ENCODE data around the gene KLF11. TPM values are rescaled to one million over a fixed set of nuclear protein-coding genes. Genes with fewer than 3 reads are reported as not detected.
"Not testable (repeated sequence)": the region's sequence is repeated elsewhere in the genome, so short reads cannot be mapped to it uniquely, and the experiment has no call there.

The KLF11 gene
- polyA plus RNA-seq, 1 of the 3 experiments (the other 2 are of a cell fraction): 9.5 TPM

DNA sequence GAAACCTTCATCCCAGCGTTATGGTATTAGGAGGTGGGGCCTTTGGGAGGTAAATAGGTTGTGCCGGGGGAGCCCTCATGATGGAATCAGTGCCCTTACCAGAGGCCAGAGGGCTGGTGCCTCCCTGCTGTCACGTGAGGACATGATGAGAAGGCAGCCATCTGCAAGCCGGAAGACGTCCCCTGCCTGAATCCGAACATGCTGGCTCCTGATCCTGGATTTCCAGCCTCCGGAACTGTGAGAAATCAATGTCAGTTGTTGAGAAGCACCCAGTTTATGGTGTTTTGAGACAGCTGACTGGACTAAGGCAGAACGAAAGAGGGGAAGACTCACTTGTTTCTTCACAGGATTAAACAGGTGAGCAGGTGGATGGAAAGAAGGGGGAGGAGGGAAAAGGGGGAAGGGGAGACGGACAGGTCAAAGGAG, 13.0 kb upstream of the KLF11 start:
- ChIA-PET CTCF (interaction anchor here (1.2 to 7.0 kb wide), 4 partner anchors 18 to 216 kb away, joined by 3 to 76 read pairs (median 15); no protein-coding TSS in a partner anchor), POLR2A (no interaction called here)
- H3K79me2 ChIP-seq (ENCODE audit: insufficient read depth): no peaks in the 10 kb centered on the region
- H3F3A ChIP-seq (replicated peaks; ENCODE audit: insufficient read depth): peaks cover 8% of the 10 kb centered on the region
- H3K4me2 ChIP-seq: no peak overlapping the region
- no peaks in the 10 kb centered on the region for H3K36me3 ChIP-seq (replicated peaks in 1 of 2; ENCODE audit: control insufficient read depth in 1 of 2, insufficient read depth in 2 of 2, low read length in 1 of 2)
- H3K9me2 ChIP-seq: no peaks in the 10 kb centered on the region
- no peak for DNase-seq
- H4K20me1 ChIP-seq (ENCODE audit: insufficient read depth): no peaks in the 10 kb centered on the region
- H3K4me3 ChIP-seq (ENCODE audit: low read depth in 2 of 2, low read length in 1 of 2): no peak overlapping the region
- TF ChIP-seq TEAD4 (IDR thresholded peaks at IDR 0.05; ENCODE audit: borderline replicate concordance, insufficient read depth): no peak
- TF ChIP-seq FOXM1 (IDR thresholded peaks at IDR 0.05; ENCODE audit: low read depth): no peak
- TF ChIP-seq EP300 (IDR thresholded peaks at IDR 0.05; ENCODE audit: borderline replicate concordance in 1 of 2, low read depth in 1 of 2, low read length in 1 of 2): no peak
- no peak for TF ChIP-seq CHD2 (IDR thresholded peaks at IDR 0.05; ENCODE audit: low read length, partially characterized antibody)
- TF ChIP-seq, protein P1, sequence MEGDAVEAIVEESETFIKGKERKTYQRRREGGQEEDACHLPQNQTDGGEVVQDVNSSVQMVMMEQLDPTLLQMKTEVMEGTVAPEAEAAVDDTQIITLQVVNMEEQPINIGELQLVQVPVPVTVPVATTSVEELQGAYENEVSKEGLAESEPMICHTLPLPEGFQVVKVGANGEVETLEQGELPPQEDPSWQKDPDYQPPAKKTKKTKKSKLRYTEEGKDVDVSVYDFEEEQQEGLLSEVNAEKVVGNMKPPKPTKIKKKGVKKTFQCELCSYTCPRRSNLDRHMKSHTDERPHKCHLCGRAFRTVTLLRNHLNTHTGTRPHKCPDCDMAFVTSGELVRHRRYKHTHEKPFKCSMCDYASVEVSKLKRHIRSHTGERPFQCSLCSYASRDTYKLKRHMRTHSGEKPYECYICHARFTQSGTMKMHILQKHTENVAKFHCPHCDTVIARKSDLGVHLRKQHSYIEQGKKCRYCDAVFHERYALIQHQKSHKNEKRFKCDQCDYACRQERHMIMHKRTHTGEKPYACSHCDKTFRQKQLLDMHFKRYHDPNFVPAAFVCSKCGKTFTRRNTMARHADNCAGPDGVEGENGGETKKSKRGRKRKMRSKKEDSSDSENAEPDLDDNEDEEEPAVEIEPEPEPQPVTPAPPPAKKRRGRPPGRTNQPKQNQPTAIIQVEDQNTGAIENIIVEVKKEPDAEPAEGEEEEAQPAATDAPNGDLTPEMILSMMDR (IDR thresholded peaks at IDR 0.05): no peak
- no peak for TF ChIP-seq NRF1 (IDR thresholded peaks at IDR 0.05; ENCODE audit: low read depth, low read length)
- no peak for TF ChIP-seq NFIC (IDR thresholded peaks at IDR 0.05; ENCODE audit: borderline replicate concordance)
- TF ChIP-seq, protein P2, sequence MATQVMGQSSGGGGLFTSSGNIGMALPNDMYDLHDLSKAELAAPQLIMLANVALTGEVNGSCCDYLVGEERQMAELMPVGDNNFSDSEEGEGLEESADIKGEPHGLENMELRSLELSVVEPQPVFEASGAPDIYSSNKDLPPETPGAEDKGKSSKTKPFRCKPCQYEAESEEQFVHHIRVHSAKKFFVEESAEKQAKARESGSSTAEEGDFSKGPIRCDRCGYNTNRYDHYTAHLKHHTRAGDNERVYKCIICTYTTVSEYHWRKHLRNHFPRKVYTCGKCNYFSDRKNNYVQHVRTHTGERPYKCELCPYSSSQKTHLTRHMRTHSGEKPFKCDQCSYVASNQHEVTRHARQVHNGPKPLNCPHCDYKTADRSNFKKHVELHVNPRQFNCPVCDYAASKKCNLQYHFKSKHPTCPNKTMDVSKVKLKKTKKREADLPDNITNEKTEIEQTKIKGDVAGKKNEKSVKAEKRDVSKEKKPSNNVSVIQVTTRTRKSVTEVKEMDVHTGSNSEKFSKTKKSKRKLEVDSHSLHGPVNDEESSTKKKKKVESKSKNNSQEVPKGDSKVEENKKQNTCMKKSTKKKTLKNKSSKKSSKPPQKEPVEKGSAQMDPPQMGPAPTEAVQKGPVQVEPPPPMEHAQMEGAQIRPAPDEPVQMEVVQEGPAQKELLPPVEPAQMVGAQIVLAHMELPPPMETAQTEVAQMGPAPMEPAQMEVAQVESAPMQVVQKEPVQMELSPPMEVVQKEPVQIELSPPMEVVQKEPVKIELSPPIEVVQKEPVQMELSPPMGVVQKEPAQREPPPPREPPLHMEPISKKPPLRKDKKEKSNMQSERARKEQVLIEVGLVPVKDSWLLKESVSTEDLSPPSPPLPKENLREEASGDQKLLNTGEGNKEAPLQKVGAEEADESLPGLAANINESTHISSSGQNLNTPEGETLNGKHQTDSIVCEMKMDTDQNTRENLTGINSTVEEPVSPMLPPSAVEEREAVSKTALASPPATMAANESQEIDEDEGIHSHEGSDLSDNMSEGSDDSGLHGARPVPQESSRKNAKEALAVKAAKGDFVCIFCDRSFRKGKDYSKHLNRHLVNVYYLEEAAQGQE (IDR thresholded peaks at IDR 0.05; ENCODE audit: low read depth, low read length): no peak
- TF ChIP-seq GATA2 (CRISPR knock-in tag; IDR thresholded peaks at IDR 0.05): no peak
- no peak for TF ChIP-seq SIN3A (IDR thresholded peaks at IDR 0.05; ENCODE audit: borderline replicate concordance, low read depth, low read length)
- no peak for TF ChIP-seq JUND (IDR thresholded peaks at IDR 0.05)
- TF ChIP-seq TCF12 (IDR thresholded peaks at IDR 0.05): no peak
- H3K27me3 ChIP-seq (ENCODE audit: insufficient read depth): no peaks in the 10 kb centered on the region
- no peaks in the 10 kb centered on the region for H3K9me3 ChIP-seq
- 80% methylated on average over 9 of the region's 9 CpGs for WGBS (ENCODE audit: low lambda C conversion rate)
- H3K4me1 ChIP-seq (ENCODE audit: control insufficient read depth in 1 of 2, insufficient read depth in 2 of 2, low read depth in 1 of 2, low read length in 1 of 2): peaks cover 0 to 16% of the 10 kb centered on the region in 2 experiments; a peak in 1 of 4 replicates
- H3K9ac ChIP-seq: no peak overlapping the region
- H2AFZ ChIP-seq (ENCODE audit: low read depth): no peak overlapping the region
- H3K27ac ChIP-seq (ENCODE audit: low read depth in 2 of 2, low read length in 1 of 2): no peak overlapping the region

DNA sequence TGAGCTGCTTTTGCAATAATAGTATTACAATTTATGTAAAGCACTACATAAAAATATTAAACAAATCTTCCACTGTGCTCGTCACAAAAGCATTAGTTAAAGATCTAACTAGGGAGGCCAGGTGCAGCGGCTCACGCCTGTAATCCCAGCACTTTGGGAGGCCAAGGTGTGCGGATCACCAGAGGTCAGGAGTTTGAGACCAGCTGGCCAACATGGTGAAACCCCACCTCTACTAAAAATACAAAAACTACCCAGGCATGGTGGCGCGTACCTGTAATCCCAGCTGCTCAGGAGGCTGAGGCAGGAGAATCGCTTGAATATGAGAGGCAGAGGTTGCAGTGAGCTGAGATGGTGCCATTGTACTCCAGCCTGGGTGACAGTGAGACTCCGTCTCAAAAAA, 12.6 kb upstream of the KLF11 start:
- H3K9me2 ChIP-seq; POLR2A ChIA-PET; H3K27ac ChIP-seq (ENCODE audit: low read depth in 2 of 2, low read length in 1 of 2); H2AFZ ChIP-seq (ENCODE audit: low read depth); H3K4me2 ChIP-seq; H3F3A ChIP-seq (replicated peaks; ENCODE audit: insufficient read depth); DNase-seq; H3K9ac ChIP-seq; H3K9me3 ChIP-seq; H4K20me1 ChIP-seq (ENCODE audit: insufficient read depth); H3K27me3 ChIP-seq (ENCODE audit: insufficient read depth); H3K36me3 ChIP-seq (replicated peaks in 1 of 2; ENCODE audit: control insufficient read depth in 1 of 2, insufficient read depth in 2 of 2, low read length in 1 of 2); H3K79me2 ChIP-seq (ENCODE audit: insufficient read depth); H3K4me3 ChIP-seq (ENCODE audit: low read depth in 2 of 2, low read length in 1 of 2): not testable (repeated sequence)
- H3K4me1 ChIP-seq (ENCODE audit: control insufficient read depth in 1 of 2, insufficient read depth in 2 of 2, low read depth in 1 of 2, low read length in 1 of 2): peaks cover 0 to 19% of the 10 kb centered on the region in 2 experiments; a peak in 1 of 4 replicates
- CTCF ChIA-PET: interaction anchor here (1.2 to 7.0 kb wide), 4 partner anchors 18 to 217 kb away, joined by 3 to 76 read pairs (median 15); no protein-coding TSS in a partner anchor
- 91% methylated on average over 8 of the region's 8 CpGs for WGBS (ENCODE audit: low lambda C conversion rate)
